Daoy (cell line): Measurements from ENCODE around the gene REELD1. TPM values are rescaled to one million over a fixed set of nuclear protein-coding genes. Genes with fewer than 3 reads are reported as not detected.

Experiments
- DNase-seq: peaks from one replicate; pipeline ENCODE4 v3.0.0-alpha.2; 2015; ENCODE audit warnings: low read depth
- total RNA-seq: library from RNA; depleted of rRNA; stranded (reverse); fragments of >200 nt; shearing (Covaris generic); gene quantifications from 2 replicates; pipeline ENCODE4 v1.2.3, GENCODE V29; 2014; rRNA removed

The REELD1 gene
- total RNA-seq = not detected in 2 replicates

DNA sequence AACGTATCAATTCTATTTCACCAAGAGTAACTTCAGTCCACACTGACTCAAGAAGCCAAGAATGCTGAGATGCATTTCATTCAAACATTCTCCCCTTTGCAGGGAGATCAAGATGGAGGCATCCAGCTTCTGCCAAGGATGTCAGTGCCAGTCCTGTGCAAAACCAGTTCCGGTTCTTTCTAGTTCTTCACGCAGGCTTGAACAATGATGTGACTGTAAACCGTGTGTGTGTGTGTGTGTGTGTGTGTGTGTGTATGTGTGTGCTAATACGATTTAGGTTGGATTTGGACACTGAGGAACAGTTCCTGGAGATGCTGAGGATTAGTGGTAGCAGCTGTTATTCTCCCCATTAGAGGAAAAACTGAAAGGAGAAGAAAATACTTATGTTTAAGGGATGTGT, at the start of gene REELD1:
Gene REELD1 (plus strand): TSS at position 301 of the 400 bp plus-strand sequence. CDS start 2,415 bp downstream, outside the sequence.
- no peak for DNase-seq

- DNase-seq = no peak
These were observed 49.1 kb upstream of the REELD1 start for GRCh38 chr4:146165221-146165620.

DNA sequence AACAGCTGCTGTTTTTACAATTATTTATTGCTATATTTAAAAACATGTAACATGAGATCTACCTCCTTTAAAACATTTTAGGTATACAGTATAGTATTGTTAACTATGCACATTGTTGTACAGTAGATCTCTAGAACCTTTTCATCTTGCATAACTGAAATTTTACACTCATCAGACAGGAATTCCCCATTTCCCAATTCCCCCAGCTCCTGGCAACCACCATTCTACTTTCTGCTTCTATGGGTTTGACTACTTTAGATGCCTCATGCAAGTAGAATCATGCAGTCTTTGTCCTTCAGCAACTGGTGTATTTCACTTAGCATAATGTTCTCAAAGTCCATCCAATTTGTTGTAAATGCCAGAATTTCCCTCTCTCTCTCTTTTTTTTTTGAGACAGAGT, 48.5 kb upstream of the REELD1 start:
- peak; percentile 16 for DNase-seq

DNA sequence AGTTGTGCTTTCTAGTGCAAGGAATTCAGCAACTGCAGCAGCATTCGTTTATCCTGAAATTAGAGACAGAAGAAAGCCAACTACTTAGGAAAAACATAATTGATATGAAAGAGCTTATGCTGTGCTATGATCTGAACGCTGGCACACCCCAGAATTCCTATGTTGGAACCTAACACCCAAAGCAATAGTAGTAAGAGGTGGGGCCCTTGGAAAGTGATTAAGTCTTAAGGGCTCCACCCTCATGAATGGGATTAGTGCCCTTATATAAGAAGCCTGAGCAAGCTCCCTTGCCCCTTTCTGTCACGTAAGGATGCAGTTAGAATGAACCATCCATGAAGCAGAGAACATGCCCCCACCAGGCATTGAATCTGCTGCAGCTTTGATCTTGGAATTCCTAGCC, 44.2 kb upstream of the REELD1 start:
- DNase-seq = no peak

- peak; percentile 79 for DNase-seq
These were observed 38.5 kb upstream of the REELD1 start, which contains the start of gene LSM6 for GRCh38 chr4:146175541-146176453. LSM6 (plus strand) TSS chr4:146175718; CDS start chr4:146182922, 7,204 bp downstream.

DNA sequence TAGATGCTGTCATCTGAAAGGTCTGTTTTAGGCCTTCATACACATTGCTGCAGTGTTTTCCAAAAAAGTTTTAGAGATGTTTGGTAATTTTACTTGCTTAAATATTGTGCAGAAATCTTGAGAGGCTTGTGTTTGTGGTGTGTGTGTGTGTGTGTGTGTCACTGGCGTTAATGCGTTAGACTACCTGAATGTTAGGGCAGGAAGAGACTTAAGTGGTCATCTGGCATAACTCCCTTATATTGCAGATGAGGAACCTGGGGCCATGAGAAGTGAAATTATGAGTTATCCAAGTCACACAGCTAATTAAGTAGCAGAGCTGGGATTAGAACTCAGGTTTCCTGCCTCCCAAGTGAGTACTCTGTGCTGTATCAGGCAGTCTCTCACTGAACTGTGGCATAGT, 37.4 kb upstream of the REELD1 start:
- no peak for DNase-seq

- no peak for DNase-seq
These were observed 36.2 kb upstream of the REELD1 start for GRCh38 chr4:146178126-146178525.

GRCh38 chr4:146179784-146180370, 34.5 kb upstream of the REELD1 start:
- DNase-seq = no peak

DNA sequence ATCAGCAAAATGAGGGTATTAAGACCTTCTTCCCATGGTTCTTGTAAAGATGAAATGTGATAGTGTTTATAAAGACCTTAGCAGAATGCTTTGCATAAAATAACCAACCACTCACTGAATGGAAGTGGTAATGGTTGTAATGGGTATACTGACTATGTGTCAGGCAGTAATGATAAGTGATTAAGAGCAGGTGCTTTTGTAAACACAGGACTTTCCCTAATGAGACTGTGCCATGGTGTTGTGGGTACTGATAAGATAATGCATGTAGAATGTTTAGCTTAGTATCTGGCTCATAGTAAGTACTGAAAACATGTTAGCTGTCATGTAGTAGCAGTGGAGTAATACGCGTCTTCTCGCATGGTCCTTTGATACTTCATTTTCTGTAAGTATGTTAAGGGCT, 31.9 kb upstream of the REELD1 start:
- no peak for DNase-seq

DNA sequence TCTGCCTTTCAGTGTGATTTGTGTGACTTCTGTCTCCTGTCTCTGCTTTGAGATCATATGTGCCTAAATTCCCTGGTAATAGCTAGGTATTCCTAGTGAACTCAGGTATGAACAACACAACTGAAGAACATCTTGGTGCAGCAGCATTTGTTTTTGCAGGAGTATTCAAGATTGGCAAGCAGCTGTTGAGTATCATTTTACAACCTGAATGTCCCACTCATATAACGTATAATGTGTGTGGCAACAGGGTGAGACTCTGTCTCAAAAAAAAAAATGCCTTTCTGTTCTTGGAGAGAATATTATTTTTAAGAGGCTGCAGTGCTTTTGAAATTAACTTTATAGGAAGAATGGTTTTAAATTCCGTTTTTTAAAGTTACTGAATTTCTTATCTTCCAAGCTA, 31.1 kb upstream of the REELD1 start:
- DNase-seq = no peak

DNA sequence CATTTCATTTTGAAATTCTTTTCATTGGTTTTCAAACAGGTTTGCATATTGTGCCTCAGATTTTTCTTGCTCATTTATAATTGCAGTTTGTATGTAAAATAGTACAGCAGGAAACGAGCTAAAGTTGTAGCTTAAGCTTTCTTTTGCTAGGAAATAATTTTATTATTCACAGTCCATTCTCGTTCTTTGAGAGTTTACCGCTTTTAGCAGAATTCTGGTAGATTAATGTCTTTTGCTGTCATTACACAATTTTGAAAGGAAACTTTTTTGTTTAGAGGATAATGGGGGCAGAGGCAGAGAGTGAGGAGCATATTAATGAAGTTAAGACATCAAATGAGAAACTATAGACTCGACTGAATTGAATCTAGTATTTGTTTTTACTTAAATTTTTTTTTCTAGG, 28.3 kb upstream of the REELD1 start:
- DNase-seq = no peak

GRCh38 chr4:146186596-146186995, 27.7 kb upstream of the REELD1 start:
- DNase-seq = no peak

- DNase-seq = no peak
These were observed 23.9 kb upstream of the REELD1 start for GRCh38 chr4:146190456-146190855.

- peak; percentile 23 for DNase-seq
These were observed 22.4 kb upstream of the REELD1 start for GRCh38 chr4:146191766-146192458.

DNA sequence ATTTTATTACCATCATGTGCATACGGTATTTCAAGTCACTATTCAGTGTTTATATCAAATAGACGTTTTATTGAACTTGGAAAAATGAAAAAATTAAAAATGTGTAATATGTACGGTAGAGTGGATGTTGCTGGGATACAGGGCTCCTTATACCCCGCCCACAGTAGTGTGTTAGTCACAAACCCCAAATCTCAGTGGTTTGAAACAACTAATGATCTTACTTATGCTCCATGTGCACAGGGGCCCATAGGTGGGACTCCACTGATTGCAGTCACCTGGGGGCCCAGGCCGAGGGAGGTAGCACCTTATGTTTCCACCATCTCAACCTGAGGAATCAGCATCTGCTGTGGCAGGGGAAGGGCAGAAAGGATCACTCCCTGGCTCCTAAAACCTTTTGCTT, 20.7 kb upstream of the REELD1 start:
- DNase-seq = no peak

DNA sequence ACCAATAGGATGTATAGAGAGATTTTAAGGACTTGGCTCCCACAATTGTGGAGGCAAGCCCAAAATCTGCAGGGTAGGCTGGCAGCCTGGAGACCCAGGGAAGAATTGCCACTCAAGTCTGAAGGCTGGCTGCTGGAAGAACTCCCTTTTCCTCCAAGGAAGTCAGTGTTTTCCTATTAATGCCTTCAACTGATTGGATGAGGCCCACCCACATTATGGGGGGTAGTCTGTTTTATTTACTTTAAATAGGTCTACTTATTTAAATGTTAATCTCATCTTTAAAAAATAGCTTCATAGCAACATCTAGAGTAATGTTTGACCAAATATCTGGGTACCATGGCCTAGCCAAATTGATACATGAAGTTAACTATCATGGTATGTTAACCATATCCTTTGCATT, 20.1 kb upstream of the REELD1 start:
- DNase-seq = no peak

DNA sequence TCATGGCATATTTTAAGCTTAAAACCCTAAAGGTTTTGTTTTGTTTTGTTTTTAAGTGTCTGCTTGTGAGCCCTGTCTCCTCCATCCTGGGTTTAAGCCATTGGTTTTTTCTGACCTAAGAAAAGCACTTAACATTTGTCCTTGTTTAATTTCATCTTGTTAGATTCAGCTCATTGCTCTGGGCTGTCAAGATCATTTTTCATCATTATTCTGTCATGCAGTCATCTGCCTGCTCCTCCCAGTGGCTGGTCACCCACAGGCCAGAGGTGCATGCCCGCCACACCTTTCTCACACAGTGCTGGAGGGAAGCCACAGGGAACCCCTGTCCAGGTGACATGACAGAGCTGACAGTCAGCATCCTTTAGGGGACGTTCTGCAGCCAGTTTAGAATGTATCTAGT, 11.7 kb upstream of the REELD1 start:
- DNase-seq = no peak

GRCh38 chr4:146207410-146207809, 6.9 kb upstream of the REELD1 start:
- DNase-seq = no peak

GRCh38 chr4:146210890-146211289, 3.4 kb upstream of the REELD1 start:
- DNase-seq = no peak

DNA sequence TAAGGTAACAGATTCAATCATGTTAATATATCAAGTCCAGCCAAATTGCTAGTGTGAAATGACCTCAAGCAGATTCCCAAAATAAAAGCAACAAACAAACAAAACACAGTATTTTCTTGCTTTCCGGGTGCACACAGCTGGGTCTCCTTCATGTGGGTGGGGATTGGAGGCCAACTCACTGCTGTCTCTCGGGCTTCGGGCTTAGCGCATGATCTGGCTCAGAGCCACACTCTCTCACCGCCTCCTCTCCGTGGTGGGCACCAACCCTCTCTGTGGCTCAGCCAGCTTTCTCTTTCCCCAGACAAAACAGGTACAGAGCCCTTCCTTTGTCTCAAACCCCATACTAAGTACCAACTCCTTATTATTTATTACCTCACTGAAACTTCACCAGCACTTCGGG, 2.9 kb upstream of the REELD1 start:
- no peak for DNase-seq

DNA sequence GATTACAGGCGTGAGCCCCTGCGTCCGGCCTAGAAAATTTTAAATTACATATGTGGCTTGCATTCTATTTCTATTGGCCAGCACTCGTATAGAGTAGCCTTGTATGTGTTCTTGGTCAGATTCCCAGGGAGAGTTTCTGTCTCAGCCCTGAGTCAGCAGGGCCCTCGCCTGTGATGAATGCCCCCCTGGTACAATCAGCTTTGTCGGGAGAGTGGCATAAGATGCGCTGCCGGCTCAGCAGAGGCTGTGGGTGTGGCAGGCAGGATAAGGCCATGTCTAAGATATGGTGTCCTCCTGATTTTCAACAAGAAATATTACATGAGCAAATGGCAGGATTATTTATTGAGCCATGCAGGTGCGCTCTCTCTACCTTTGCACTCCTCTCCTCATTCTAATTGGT, 1.6 kb upstream of the REELD1 start:
- peak; percentile 67 for DNase-seq

- peak; percentile 74 for DNase-seq
These were observed 8.0 kb downstream of the REELD1 start for GRCh38 chr4:146222313-146222712.
